GM23248 (cell line): Measurements from ENCODE around the gene ESYT3.

ENCODE experiments used
- EZH2 ChIP-seq: fragments of 200-600 bp; sonication (generic); IDR thresholded peaks from 2 replicates; pipeline ENCODE4 v1.6.1; 2018; ENCODE audit warnings: antibody characterized with exemption, mild to moderate bottlenecking; ENCODE audit not compliant: insufficient read depth, poor library complexity, severe bottlenecking
- EZH2phosphoT487 ChIP-seq: fragments of 200-600 bp; sonication (generic); IDR thresholded peaks from 2 replicates; pipeline ENCODE4 v1.6.1; 2018; ENCODE audit warnings: antibody characterized with exemption, moderate library complexity, mild to moderate bottlenecking, low read depth; ENCODE audit not compliant: insufficient read depth

GRCh38 chr3:138390582-138390932 is 43.9 kb upstream of the ESYT3 start:
- TF ChIP-seq EZH2phosphoT487: no peak
- TF ChIP-seq EZH2: no peak
